ENCODE data around the gene PRTFDC1.

GRCh38 chr10:24983130-24983529, 30.7 kb upstream of the PRTFDC1 start:
- TF ChIP-seq, protein P1, sequence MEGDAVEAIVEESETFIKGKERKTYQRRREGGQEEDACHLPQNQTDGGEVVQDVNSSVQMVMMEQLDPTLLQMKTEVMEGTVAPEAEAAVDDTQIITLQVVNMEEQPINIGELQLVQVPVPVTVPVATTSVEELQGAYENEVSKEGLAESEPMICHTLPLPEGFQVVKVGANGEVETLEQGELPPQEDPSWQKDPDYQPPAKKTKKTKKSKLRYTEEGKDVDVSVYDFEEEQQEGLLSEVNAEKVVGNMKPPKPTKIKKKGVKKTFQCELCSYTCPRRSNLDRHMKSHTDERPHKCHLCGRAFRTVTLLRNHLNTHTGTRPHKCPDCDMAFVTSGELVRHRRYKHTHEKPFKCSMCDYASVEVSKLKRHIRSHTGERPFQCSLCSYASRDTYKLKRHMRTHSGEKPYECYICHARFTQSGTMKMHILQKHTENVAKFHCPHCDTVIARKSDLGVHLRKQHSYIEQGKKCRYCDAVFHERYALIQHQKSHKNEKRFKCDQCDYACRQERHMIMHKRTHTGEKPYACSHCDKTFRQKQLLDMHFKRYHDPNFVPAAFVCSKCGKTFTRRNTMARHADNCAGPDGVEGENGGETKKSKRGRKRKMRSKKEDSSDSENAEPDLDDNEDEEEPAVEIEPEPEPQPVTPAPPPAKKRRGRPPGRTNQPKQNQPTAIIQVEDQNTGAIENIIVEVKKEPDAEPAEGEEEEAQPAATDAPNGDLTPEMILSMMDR (IDR thresholded peaks at IDR 0.05) = no peak
- TF ChIP-seq POLR2A (IDR thresholded peaks at IDR 0.05) = no peak
